Gastroesophageal sphincter (tissue), 4 donors: ENCODE measurements around the gene TAC3. TPM values are rescaled to one million over a fixed set of nuclear protein-coding genes. Genes with fewer than 3 reads are reported as not detected.

ENCODE experiments used
- ATAC-seq: fragments of 150-250 bp; one replicate; pipeline ENCODE4 v1.9.1; 2016; ENCODE audit warnings: mild to moderate bottlenecking, moderate library complexity
- H3K27ac ChIP-seq, 4 donors: fragments of 200-600 bp; sonication (generic) in 3 of 4; 1 replicate in 3 of 4; 2 replicates in 1 of 4; pipeline ENCODE4 v1.5.1; 2016 to 2019
- H3K27me3 ChIP-seq: fragments of 200-600 bp; sonication (generic); one replicate; pipeline ENCODE4 v1.5.1; 2019
- H3K36me3 ChIP-seq, 2 donors: fragments of 200-600 bp; sonication (generic); one replicate each; pipeline ENCODE4 v1.5.1; 2019; ENCODE audit warnings: control low read depth in 1 of 2
- H3K4me1 ChIP-seq, 3 donors: fragments of 200-600 bp; sonication (generic); 1 replicate in 2 of 3; 2 replicates in 1 of 3; pipeline ENCODE4 v1.5.1; 2016 to 2019; ENCODE audit warnings: control low read depth in 2 of 3
- H3K4me3 ChIP-seq, 2 donors: fragments of 200-600 bp; sonication (generic); one replicate each; pipeline ENCODE4 v1.5.1; 2019; ENCODE audit warnings: mild to moderate bottlenecking in 1 of 2, moderate library complexity in 1 of 2
- H3K9me3 ChIP-seq, 3 donors: fragments of 200-600 bp; sonication (generic); one replicate each; pipeline ENCODE4 v1.5.1; 2017 to 2019; ENCODE audit warnings: control low read depth in 2 of 3
- CTCF ChIP-seq, 4 experiments: fragments of 200-600 bp in 2 of 4; fragments of 450-650 bp in 2 of 4; sonication (generic) in 1 of 4; IDR thresholded peaks; one replicate each; pipeline ENCODE4 v1.5.1; 2017 to 2019; ENCODE audit warnings: antibody characterized with exemption in 4 of 4, mild to moderate bottlenecking in 2 of 4, moderate library complexity in 2 of 4
- EP300 ChIP-seq: sonication (generic); formaldehyde crosslinking; IDR thresholded peaks from one replicate; pipeline ENCODE4 v1.6.1; 2017; ENCODE audit warnings: antibody characterized with exemption, mild to moderate bottlenecking
- POLR2A ChIP-seq, 2 donors: fragments of 450-650 bp; IDR thresholded peaks; one replicate each; pipeline ENCODE4 v1.6.1; 2017; ENCODE audit warnings: antibody characterized with exemption in 2 of 2, mild to moderate bottlenecking in 2 of 2, moderate library complexity in 1 of 2
- POLR2AphosphoS5 ChIP-seq: sonication (generic); formaldehyde crosslinking; IDR thresholded peaks from one replicate; pipeline ENCODE4 v1.6.1; 2017; ENCODE audit warnings: antibody characterized with exemption
- WGBS, 2 donors: methylation state at CpG; one replicate each; pipeline ENCODE4 v1.1.5; 2018; ENCODE audit warnings: low coverage in 1 of 2; 5-methylcytosine and 5-hydroxymethylcytosine counted together
- total RNA-seq, 4 donors: library from RNA; depleted of rRNA; stranded (reverse); fragments of >200 nt; gene quantifications; one replicate each; pipeline ENCODE4 v1.1.0, GENCODE V29; 2016

The TAC3 gene
- total RNA-seq, 4 donors from 2014 or later, result not detected

GRCh38 chr12:57012600-57013465, 3.5 kb downstream of the TAC3 start:
- TF ChIP-seq CTCF (IDR thresholded peaks at IDR 0.05) (no peak), POLR2AphosphoS5 (no peak), EP300 (no peak), POLR2A (IDR thresholded peaks at IDR 0.05) (no peak)
- no peaks in the 10 kb centered on the region for H3K4me1 ChIP-seq
- H3K27me3 ChIP-seq, result peaks cover 33% of the 10 kb centered on the region
- 63 to 100% methylated on average over 2 to 6 of the region's 7 CpGs for WGBS, 2 donors
- no peak overlapping the region for H3K4me3 ChIP-seq
- no peaks in the 10 kb centered on the region for H3K9me3 ChIP-seq
- no peaks in the 10 kb centered on the region for H3K36me3 ChIP-seq
- H3K27ac ChIP-seq, result no peak overlapping the region
- no peak for ATAC-seq

- H3K9me3 ChIP-seq, result no peaks in the 10 kb centered on the region
- H3K4me3 ChIP-seq, result no peak overlapping the region
- H3K4me1 ChIP-seq, result peaks cover 0 to 6% (median 2%) of the 10 kb centered on the region in 3 donors
- no peak overlapping the region for H3K27ac ChIP-seq
- no peak for TF ChIP-seq EP300
- no peak for TF ChIP-seq POLR2AphosphoS5
- TF ChIP-seq POLR2A (IDR thresholded peaks at IDR 0.05), result no peak
- TF ChIP-seq CTCF (IDR thresholded peaks at IDR 0.05), result no peak
- H3K36me3 ChIP-seq, result no peaks in the 10 kb centered on the region
- peaks cover 33% of the 10 kb centered on the region for H3K27me3 ChIP-seq
- ATAC-seq, result no peak
- WGBS, 2 donors, result 76 to 79% methylated on average over 6 to 9 of the region's 12 CpGs
These were observed 4.6 kb downstream of the TAC3 start for GRCh38 chr12:57011438-57012424.

- Histone ChIP-seq H3K4me3 (no peak overlapping the region), H3K9me3 (no peaks in the 10 kb centered on the region), H3K36me3 (no peaks in the 10 kb centered on the region), H3K27me3 (peaks cover 24% of the 10 kb centered on the region), H3K27ac (no peak overlapping the region), H3K4me1 (peaks cover 0 to 12% (median 4%) of the 10 kb centered on the region in 3 donors)
- TF ChIP-seq CTCF (IDR thresholded peaks at IDR 0.05) (no peak), POLR2A (IDR thresholded peaks at IDR 0.05) (no peak), EP300 (no peak), POLR2AphosphoS5 (no peak)
- ATAC-seq, result no peak
- WGBS, 2 donors, result 77 to 95% methylated on average over 4 of the region's 4 CpGs
These were observed 5.6 kb downstream of the TAC3 start for GRCh38 chr12:57010627-57011247.

- no peak for TF ChIP-seq POLR2AphosphoS5
- no peak for TF ChIP-seq POLR2A (IDR thresholded peaks at IDR 0.05)
- TF ChIP-seq CTCF (IDR thresholded peaks at IDR 0.05), result no peak
- no peak for TF ChIP-seq EP300
- Histone ChIP-seq H3K27me3 (peaks cover 18% of the 10 kb centered on the region), H3K27ac (no peak overlapping the region), H3K9me3 (no peaks in the 10 kb centered on the region), H3K4me1 (peaks cover 0 to 18% (median 8%) of the 10 kb centered on the region in 3 donors), H3K4me3 (no peak overlapping the region), H3K36me3 (no peaks in the 10 kb centered on the region)
- 77 to 81% methylated on average over 2 to 5 of the region's 5 CpGs for WGBS, 2 donors
- ATAC-seq, result no peak
These were observed 6.2 kb downstream of the TAC3 start for GRCh38 chr12:57009949-57010626.
